GM11168 (cell line): ENCODE data around the gene HAPLN3.

Experiments
- in situ Hi-C: fragments of 300-500 bp; cut with MboI; formaldehyde crosslinking; loops from one replicate; pipeline ENCODE4 v1.12.0; 2022; ENCODE audit warnings: low sequenced_read_pairs; ENCODE audit not compliant: unreplicated experiment

HAPLN3 gene

GRCh38 chr15:88897456-88898194, 2.3 kb upstream of the HAPLN3 start:
- in situ Hi-C loops: loop anchor here (10.0 kb wide), 1 partner anchor 277 kb away; no protein-coding TSS in a partner anchor

DNA sequence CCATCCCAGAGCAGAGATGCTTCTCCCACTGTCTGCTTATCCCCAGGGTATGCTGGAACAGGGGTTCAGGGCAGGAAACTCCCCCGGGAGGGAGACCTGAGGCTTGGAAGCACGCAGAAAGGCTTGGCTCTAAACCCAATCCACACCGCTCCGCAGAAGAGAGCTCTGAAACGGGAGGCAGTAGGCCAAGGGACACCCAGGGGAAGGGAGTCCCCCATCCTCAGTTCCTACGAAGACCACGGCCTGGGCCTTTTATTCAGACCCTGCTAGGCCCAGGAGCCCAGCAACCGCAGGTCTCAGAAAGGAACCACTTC, 1.8 kb upstream of the HAPLN3 start:
- in situ Hi-C loops: loop anchor here (10.0 kb wide), 1 partner anchor 278 kb away; no protein-coding TSS in a partner anchor

DNA sequence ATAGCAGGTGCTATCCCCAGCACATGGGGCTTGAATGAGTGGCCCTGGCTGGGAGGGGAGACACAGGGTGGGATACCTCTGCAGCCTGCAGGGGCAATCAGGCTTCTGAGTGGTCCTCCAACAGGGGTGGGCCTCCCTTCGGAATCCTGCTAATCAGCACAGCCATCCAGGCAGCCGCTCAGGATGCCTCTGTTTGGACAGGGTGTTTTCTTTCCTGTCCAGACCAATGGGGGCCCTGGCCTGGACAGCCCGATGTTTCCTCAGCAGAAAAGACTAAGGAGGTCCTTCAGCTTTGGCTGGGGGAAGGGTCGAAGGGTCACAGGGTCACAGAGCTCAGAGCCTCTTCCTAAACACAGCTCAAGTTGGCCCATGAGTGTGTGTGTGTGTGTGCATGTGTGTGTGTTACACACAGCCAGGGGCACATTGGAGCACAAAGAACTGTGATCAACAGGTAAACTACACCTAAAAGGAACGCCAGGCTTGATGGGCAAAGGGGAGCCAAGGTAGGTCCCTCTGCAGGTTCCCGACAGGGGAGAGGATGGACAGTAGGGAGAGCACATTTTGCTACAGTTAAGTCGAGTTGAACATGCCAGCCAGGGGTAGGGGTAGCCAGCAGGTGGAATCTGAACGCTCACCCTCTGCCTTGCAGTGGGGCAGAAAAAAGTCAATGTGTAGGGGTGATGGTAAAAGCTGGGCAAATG, 1.1 kb upstream of the HAPLN3 start:
- in situ Hi-C loops: loop anchor here (10.0 kb wide), 1 partner anchor 278 kb away; no protein-coding TSS in a partner anchor

GRCh38 chr15:88894348-88894818, 961 bp downstream of the HAPLN3 start:
- in situ Hi-C loops: loop anchor here (10.0 kb wide), 1 partner anchor 280 kb away; no protein-coding TSS in a partner anchor

DNA sequence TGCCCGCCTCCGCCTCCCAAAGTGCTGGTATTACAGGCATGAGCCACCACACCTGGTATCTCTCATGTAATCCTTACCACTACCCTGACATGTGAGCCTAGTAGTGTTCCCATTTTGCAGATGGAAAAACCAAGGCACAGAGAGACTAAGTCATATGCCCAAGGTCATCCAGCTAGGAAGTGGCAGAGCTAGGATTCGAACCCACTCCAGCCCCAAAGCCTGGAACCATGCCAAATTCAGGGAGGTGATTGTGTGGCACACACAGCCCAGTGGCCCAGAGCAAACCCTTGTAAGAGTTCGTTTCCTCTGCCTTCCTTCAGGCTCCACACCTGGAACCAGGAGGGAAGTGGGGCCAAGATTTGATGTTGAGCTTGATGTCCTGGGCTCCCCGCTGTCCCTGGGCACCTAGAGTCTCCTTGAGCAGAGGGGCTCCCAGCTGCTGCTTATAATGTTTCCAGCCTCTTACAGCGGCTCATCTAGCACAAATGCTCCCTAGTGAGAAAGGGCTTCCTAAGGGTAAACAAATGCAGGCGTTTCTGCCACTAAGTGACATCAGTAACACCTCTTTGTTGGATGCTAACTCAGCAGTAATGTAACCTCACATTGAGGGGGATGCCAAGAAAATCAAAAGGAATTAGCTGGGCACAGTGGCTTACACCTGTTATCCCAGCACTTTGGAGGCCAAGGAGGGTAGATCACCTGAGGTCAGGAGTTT, 3.6 kb downstream of the HAPLN3 start:
- in situ Hi-C loops: loop anchor here (10.0 kb wide), 1 partner anchor 283 kb away; no protein-coding TSS in a partner anchor

- in situ Hi-C loops: loop anchor here (10.0 kb wide), 1 partner anchor 284 kb away; no protein-coding TSS in a partner anchor
These were observed 4.8 kb downstream of the HAPLN3 start for GRCh38 chr15:88890495-88890894.

DNA sequence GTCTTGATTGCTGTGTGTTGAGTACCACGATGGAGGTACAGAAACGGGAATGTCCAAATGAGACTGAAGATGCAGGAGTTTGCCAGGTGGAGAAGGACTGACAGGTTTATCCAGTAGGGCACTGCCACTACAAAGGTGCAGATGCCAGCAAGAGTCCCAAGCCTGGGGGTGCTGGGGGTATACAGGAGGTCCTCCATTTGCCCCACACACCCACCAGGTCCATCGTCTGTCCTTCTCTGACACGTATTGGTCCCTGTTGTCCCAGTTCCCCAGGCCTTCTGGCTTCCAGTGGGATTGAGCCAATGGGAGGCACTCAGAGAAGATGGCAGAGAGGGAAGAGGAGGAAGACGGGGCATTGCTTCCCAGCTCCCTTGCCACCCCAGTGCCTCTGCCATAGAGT, 6.6 kb downstream of the HAPLN3 start:
- in situ Hi-C loops: no loop called here

- in situ Hi-C loops: no loop called here
These were observed 8.2 kb downstream of the HAPLN3 start for GRCh38 chr15:88887068-88887580.

- in situ Hi-C loops: no loop called here
These were observed 12.6 kb downstream of the HAPLN3 start for GRCh38 chr15:88882785-88883184.

GRCh38 chr15:88881775-88882174, 13.6 kb downstream of the HAPLN3 start:
- in situ Hi-C loops: no loop called here

DNA sequence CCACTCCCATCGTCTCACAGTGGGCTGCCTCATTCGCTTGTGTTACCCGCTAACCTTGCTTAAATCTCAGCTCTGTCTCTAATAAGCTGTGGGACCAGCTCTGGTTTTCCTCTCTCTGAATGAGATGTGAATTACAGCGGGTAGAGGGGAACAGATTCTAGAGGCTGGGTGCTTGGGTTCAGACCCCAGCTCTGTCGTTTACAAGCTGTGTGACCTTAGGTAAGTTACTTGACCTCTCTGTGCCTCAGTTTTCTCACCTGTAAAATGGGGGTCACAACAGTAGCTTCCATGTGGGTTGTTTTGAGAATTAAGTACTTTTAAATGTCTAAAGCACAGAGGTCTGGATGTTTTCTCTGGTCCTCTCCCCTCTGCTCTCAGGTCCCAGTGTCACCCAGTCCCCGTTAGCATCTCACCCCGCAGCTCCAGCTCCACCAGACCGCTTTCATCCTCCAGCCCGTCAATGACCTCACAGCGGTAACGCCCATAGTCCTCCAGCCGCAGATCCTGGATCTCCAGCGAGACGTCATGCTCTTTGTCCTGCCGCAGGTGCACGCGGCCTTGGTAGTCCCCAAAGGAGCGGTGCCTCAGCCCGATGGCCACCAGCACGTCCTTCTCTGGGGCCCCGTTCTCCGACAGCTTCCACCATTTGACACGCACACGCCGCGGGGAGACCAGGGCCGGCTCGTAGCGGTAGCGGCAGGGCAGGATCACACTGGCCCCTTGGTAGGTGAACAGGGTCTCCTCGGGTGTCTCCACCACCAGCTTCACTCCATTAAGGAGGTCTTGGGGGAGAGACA, 14.2 kb downstream of the HAPLN3 start:
- in situ Hi-C loops: no loop called here

GRCh38 chr15:88878720-88879184, 16.6 kb downstream of the HAPLN3 start:
- in situ Hi-C loops: no loop called here

DNA sequence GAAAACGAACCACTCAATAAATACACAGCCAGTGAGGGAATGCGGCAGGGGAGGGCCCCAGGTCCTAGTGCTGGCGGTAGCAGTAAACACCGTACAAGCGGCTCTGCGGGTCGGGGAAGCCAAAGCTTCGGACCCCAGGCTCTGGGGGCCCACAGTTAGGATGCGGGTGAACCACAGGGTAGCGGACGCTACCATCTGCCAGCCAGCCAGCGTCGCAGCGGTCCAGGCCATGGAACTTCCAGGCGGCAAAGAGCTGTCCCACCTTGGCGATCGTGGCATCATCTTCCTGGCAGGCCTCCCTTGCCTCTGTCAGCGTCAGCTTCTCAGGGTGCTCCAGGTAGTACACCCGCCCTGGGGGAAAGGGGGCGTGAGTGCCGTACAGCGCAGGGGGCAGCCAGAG, 17.4 kb downstream of the HAPLN3 start:
- in situ Hi-C loops: no loop called here

- in situ Hi-C loops: no loop called here
These were observed 17.9 kb downstream of the HAPLN3 start for GRCh38 chr15:88877415-88877814.

GRCh38 chr15:88876573-88876972, 18.8 kb downstream of the HAPLN3 start:
- in situ Hi-C loops: no loop called here

- in situ Hi-C loops: no loop called here
These were observed 20.7 kb downstream of the HAPLN3 start for GRCh38 chr15:88874684-88875083.

- in situ Hi-C loops: no loop called here
These were observed 21.1 kb downstream of the HAPLN3 start for GRCh38 chr15:88874275-88874674.

- in situ Hi-C loops: no loop called here
These were observed 21.6 kb downstream of the HAPLN3 start for GRCh38 chr15:88873786-88874185.

DNA sequence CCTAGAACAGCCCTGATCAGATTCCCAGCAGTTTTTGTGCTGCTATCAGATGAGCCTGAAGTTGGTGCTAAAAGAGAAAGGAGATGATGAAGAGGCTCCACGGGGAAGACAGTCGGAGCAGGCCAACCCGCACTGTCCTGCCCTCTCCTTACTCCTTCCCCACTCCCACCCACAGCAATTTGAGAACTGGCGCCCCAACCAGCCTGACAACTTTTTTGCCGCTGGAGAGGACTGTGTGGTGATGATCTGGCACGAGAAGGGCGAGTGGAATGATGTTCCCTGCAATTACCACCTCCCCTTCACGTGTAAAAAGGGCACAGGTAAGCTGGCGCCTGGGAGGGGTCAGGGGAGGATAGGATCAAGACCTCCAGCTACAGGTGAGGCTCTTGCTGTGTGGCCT, 22.6 kb downstream of the HAPLN3 start:
- in situ Hi-C loops: no loop called here

DNA sequence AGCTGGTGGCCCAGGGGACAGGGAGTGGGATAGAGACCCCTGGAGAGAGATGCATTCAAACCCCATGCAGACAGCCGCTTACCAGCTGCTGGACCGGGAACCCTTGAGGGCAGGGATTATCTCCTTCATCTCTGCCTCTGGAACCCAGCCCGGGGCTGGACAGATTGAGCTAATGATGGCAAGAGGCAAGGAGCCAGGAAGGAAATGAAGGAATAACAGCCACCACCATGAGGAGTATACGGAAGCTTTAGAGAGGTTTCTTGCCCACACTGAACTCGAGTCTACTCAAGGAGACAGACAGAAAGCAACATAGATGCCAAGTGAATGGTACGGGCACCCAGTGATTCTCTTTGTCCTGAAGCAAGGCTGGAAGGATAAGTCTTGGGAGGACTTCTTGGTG, 23.2 kb downstream of the HAPLN3 start:
- in situ Hi-C loops: no loop called here
